T-helper 1 cell treated with Interleukin-12 subunit alpha and Interleukin-12 subunit beta and Interleukin-4 antibody, amounts not matched to agents 30 ng/mL and 1 ng/mL, for 36 hours (primary cell): ENCODE results near the gene OSBPL1A. TPM values are rescaled to one million over a fixed set of nuclear protein-coding genes. Genes with fewer than 3 reads are reported as not detected.

Experiments
- intact Hi-C: fragments of 100-400 bp; cut with micrococcal nuclease; formaldehyde crosslinking; loops from one replicate; pipeline ENCODE4 v1.15.1; 2024
- total RNA-seq: library from RNA; stranded (reverse); gene quantifications from 2 replicates; pipeline ENCODE4 v1.2.3, GENCODE V29; 2022

OSBPL1A gene
- total RNA-seq, 1 donor from 2014 or later, result 1.7 TPM

DNA sequence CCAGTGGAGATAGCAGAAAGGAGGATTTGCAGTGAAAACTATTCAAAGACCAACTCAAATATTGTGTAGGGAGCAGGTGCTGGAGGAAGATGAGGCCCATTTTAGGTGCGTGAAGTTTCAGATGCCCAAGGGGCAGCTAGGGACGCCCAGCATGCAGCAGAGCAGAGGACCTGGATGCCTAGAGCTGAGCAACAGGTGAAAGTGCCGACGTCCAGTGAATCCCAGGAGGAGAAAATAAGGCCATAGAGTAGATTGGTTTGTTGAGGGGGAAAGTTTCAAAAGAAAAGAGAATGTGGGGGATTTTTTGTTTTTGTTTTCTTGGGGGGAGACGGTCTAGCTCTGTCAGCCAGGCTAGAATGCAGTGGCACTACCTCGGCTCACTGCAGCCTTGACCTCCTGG is 53.1 kb downstream of the OSBPL1A start:
- intact Hi-C loops, result no loop called here

DNA sequence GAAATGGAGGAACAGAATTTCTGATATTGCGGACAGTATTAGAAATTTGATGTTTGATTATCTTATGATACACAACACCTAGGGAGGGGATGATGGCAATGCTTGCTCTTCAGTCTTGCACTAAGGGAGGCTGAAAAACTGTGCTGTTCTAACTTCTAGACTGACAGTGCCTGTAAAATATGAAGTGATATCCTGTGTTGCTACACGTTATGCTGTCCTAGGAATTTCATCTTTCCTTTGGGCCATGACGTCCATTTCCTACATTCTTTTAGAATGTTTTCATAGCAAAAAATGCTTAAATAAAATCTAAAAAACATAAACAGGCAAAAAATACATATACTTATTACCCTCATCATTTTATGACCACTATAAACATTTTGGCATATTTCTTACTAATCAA is 55.3 kb downstream of the OSBPL1A start:
- intact Hi-C loops, result no loop called here

DNA sequence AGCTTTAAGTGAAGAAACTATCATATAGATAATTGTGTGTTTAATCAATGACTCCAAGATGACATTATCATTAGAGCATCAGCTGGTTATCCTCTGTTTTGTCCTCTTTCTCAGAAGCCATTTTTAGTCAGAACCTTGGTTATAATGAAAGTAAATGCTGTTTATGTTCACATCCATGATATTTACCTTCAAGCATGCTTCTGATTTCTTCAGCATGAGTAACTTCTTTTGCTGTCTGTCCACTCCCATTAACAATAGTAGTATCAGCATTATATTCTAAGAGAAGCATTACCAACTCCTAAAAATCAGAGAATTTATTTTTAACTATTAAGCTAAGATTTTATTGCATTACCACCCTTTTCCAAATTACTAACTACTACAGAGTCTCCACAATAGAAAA is 56.3 kb downstream of the OSBPL1A start:
- intact Hi-C loops, result no loop called here

DNA sequence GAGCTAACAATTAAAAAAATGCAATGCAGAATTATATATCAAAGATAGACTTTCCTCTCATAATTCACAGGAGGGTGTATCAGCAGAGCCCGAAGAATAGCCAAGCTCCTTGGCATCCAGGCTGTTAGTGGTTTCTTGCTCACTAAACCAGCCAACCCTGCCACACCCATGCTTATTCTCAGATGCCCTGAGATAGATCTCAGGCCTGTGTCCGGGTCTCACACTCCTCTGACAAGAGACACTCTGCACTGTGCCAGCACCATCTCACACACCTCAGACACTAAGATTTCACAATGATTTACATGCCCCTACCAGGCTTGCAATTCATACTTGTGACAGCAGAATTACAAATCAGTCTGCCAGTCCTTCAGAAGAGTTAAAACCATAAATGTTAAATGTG is 64.5 kb downstream of the OSBPL1A start:
- intact Hi-C loops, result no loop called here

DNA sequence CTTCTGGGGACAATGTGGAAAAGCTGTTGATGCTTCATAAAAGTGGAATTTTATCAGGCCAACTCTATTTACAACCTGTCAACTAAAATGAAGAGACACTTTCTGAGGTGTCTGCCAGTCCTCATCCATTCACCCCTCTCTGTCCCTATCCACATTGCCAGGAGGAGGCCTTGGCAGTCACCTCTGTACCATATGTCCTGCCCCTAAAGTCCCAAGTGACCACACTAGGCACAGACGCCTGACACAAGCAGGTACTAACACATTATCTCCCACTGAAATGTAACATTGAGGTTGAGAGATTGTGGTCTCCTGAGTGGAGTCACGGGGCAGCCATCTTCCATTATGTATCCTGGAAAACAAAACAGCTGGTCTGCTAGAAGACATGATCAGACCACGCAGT is 71.4 kb downstream of the OSBPL1A start:
- intact Hi-C loops, result no loop called here

DNA sequence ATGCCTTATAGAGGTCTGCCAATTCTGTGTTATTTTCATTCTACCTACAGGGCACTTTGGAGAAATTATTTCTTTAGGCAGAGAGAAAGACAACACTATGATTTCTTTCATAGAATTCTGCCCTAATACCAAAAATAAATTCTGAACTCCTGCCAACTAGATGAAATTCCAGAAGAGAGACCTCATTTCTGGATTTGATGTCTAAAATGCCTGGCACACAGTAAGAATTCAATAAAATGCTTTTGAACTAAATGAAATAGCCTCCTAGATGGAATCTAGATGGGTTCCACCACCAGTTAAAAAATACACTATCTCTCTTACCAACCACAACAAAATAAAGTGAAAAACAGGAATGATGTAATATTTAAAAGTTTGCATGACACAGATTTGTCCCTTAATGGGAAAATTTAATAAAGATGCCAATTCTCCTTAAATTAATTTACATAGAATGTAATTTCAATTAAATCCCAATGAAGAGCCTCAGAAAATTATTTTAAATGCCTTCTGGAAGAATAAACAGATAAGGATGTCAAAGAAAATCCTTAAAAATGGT is 75.0 kb downstream of the OSBPL1A start:
- intact Hi-C loops, result no loop called here

DNA sequence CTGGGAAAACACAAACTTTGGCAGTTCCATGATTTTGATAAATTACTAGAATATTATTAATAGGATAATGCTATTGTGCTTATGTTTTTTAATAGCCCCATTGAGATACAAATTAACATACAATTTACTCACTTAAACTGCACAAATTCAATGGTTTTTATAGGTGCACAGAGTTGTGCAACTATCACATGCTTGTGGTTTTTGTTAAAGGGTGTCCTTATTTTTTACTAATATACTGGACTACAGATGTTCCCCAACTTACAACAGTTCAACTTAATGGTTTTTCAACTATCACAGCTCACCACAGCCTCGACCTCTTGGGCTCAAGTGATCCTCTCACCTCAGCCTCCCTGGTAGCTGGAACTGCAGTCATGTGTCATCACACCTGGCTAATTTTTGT is 76.6 kb downstream of the OSBPL1A start:
- intact Hi-C loops, result no loop called here

DNA sequence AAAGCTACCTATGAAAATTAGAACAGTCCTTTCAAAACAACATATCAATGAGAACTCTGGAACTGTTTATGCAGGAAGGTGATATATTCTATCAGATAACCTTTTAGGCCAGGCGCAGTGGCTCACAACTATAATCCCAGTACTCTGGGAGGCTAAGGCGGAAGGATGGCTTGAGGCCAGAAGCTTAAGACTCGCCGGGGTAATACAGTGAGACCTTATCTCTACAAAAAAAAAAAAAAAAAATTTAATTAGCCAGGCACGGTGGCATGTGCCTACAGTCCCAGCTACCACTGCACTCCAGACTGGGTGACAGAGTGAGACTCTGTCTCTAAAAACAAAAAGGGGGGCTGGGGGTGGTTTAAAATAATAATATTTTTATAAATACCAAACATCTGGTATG is 77.9 kb downstream of the OSBPL1A start:
- intact Hi-C loops, result loop anchor here (5.0 kb wide), 1 partner anchor 52 kb away; no protein-coding TSS in a partner anchor

DNA sequence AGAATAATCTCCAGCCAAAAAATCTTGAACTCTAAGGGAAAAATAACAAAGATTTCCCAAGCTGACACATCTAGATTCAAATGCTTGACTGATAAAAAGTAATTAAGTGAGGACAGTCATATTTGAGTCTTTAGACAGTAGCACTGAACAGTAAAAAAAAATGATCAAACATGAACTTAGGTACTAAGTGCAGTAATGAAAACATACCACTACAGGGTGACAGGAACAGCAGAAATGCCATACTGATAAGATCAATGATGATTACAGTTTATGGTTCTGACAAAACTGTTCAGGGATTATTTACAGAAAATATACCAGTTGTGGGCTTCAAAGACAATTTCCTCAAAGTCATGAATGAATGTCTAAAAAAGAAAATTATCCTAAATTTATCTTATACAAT is 80.3 kb downstream of the OSBPL1A start:
- intact Hi-C loops, result loop anchor here (5.0 kb wide), 1 partner anchor 50 kb away; no protein-coding TSS in a partner anchor

DNA sequence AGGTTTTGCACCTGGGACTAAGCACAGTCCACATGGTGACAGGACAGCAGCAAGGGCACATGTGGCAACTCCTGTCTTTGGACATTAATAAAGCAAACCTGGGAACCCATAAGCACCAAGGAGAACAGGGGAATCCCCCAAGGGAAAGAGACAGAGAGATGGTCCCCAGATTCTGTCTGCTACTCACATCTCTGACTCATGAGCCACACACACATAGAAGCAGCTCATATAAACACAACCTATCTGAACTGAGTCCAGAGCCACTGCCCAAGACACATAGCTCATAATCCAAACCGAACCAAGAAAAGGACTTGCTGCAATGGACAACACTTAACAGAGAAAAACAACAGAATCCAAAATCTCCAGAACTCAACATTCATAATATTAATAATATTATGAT is 82.5 kb downstream of the OSBPL1A start:
- intact Hi-C loops, result loop anchor here (5.0 kb wide), 1 partner anchor 48 kb away; no protein-coding TSS in a partner anchor

DNA sequence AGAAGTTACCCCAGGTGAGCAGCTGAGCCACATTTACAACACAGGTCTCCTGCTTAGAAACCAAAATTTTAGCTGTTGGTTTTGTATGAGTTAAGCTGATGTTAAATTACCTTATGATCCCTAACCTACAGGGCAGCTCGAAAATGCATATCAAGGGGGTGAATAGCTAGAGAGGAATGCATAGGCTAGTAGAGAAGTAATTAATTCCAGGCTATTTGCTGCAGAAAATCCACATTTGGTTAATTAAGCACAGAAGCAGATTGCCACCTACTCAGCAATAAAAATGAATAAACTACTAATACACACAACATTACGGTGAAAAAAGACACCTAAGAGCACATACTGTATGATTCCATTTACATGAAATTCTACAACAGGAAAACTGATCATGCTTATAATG is 91.4 kb downstream of the OSBPL1A start:
- intact Hi-C loops, result no loop called here

DNA sequence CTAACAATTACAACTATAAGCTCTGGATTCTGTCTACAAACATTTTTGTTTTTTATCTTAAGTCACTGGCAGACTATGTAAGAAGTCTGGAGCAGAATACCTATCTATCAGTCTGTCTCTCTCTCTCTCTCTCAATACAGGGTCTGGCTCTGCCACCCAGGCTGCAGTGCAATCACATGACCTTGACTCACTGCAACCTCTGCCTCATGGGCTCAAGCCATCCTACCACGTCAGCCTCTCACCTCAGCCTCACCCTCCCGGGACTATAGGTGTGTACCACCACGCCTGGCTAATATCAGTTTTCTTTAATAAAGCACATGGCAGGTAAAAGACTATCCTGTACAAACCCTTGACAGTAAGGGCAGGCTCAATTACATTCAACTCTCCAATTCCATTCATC is 96.9 kb downstream of the OSBPL1A start:
- intact Hi-C loops, result no loop called here

DNA sequence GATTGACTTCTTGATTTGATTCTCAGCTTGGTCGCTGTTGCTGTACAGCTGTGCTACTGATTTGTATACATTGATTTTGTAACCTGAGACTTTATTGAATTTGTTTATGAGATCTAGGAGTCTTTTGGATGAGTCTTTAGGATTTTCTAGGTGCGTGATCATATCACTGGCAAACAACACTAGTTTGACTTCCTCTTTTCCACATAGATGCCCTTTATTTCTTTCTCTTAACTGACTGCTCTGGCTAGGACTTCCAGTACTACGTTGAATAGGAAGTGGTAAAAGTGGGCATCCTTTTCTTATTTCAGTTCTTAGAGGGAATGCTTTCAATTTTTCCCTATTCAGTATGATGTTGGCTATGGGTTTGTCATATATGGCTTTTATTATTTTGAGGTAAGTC is 101.3 kb downstream of the OSBPL1A start:
- intact Hi-C loops, result no loop called here

DNA sequence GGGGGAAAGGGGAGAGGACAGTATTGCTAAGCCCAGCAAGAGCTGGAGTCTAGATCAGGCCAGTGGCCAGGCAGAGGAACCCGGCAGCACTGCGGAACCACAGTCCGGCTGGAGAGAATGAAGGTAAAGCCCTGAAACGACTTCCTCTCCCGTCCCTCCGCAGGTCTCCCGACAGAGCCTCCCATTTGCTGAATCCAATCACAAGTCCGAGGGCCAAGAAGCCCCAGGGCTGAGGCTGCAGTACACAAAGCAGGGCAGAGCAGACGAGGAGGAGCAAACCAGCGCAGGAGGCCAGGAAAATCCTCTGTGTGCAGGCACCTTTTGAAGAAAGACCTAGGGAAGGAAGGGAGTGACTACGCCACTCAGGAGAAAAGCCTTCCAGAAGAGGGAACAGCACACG is 104.4 kb downstream of the OSBPL1A start:
- intact Hi-C loops, result no loop called here

DNA sequence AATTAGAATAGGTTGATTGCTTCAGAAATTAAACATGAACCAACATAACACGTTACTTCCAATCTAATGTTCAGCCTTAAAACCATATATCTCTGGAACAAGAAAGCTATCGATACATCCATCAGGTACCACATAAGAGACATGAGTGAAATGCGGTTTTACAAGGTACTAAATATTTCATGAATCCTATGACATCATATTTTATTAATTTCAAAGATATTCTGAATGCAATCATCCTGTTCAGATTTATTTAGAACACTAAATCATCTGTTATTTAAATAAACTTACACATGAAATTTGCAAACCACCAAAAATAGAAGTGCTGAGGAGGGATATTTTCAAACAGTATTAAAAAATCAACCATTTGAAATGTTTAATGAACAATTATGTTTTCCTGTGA is 119.0 kb downstream of the OSBPL1A start:
- intact Hi-C loops, result no loop called here

DNA sequence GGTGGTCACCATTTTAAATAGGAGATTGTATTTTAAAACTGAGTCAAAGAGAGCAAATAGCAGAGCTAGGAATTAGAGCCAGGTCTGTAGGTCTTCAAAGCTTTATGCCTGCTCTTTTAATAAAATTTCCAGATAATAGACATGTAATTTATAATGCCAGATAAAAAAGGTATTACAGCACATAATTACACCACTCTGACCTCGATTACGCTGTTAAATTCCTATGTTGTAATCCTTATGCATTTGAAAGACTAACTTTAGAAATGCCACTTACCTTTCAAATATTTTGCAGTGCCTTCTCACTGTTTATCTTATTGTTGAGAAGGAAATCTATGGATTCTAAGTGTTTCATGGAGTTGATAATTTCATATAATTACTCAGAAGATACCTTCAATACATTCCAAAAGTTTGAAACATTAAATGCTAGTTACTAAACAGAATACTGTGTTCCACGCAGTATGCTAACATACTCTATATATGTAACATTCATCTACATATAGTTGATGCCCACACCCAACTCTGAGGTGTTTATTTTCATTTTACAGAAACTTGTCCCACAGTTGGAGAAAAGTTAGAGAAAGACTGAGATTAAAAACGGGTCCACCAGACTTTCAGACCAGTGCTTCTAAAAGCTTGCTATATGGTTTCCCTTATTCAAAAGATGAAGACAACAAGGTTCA is 120.0 kb downstream of the OSBPL1A start:
- intact Hi-C loops, result no loop called here

DNA sequence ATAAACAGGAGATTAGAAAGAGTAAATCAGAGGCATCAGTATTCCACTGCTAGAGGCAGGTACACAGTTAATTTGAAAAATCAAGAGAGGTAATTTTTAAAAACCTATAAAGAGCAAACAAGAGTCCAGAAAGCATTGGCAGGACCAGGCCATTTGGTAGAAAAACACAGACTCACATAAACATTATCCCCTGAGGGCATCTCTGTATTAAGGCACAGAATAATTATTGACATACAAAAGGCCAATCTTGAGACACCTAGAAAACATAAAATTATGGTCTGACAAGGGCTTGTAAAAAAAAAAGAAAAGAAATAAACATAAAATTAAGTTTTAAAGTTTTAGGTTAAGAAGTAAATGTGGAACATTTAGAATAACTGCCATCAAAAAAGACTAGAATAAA is 120.6 kb downstream of the OSBPL1A start:
- intact Hi-C loops, result no loop called here

DNA sequence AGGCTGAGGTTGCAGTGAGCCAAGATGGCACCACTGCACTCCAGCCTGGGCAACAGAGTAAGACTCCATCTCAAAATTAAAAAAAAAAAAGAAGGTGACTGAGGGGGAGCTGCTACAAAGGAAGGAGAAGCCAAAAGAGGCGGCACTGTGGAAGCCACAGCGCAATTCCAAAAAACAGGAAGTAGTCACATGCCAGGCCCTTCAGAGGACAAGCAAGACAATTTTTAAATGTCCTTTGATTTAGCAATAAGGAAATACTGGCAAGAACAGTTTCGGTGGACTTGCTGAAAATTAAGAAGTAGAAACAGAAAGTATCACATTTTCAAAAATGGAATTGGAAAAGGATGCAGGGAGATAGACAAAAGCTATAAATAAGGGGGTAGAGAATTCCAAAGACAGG is 122.8 kb downstream of the OSBPL1A start:
- intact Hi-C loops, result no loop called here

DNA sequence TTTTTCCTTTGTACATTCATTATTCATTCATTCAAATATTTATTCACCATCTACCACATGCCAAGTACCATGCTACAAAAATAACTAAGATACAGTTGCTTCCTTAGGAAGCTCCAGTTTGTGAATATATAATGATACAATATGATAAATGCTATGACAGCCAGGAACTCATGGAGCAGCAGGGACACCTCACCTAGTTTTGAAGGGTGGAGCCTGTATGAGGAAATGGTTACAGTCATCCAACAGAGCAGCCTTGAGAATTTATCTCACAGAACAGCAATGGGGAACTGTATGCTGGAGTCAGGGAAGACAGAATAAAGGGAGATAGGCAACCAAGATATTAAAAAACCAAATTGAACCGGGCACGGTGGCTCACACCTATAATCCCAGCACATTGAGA is 124.0 kb downstream of the OSBPL1A start:
- intact Hi-C loops, result no loop called here

DNA sequence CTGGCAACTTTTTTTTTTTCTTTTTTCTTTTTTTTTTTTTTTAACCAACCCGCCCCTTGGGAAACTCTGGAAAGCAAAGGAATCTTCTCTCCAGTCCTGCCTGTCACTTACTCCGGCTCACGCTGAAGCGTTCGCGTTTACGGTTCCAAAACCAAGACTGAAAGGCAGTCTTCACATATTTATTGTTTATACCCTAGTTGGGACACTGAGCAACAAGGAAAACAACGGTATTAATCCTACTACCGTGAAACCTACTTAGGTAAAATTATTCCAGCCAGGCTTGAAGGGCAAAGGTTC is 125.4 kb downstream of the OSBPL1A start:
- intact Hi-C loops, result no loop called here

DNA sequence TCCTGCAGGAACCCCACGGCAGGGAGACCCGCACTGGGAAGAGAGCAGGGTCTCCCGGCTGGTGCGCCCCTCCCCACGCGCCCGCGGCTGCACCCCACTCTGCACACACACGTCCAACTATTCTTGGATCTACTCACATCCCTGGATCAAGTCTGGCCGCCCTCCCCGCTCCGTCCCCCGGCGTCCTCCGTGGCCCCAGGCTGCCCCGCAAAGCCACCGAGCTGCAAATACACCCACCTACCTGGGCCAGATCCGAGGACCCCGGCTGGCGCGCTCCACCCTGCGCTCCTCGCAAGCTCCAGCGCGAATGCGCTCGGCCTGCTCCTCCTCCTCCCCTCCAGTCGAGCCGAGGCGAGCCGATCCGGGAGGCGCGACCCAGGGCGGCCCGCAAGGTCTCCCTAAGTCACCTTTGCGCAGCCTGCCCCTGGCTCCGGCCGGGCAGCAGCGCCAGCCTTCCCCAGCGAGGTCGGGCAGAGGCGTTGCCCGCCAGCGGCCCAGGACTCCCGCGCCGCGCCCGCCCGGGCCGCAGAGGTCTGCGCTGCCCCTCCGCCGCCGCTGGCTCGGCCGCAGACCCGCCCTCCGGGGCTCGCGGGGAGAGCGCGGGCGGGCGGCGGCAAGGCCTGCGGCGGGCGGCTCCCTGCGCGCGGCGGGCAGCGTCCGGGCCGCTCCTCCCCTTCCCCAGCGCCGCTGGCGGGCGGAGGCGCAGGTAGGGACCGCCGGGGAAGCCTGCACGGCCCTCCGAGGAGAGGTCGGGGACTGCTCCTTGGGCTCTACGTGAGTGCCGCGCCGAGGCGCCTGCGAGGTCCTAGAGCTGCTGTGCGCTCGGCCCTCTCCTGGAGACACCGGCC is 126.0 kb downstream of the OSBPL1A start:
- intact Hi-C loops, result no loop called here

DNA sequence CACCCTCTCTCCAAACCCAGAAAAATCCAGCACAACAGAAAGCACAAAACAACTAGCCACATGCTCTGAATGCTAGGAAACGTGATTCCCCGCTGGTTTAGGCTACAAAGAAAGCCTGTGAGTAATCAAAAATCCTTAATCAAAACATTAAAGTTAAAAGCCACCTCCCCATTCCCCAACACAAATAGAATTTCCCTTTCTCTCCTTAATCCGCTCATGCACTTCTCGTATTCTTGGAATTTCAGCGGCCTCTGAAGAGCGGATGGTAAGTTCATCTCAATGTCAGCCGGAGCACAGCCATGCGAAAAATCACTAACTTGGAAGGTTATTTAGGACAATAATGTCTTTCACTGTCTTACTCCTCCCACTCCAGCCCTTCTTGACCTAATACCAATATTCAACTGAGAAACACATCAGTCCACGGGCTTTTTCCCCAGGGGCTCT is 126.7 kb downstream of the OSBPL1A start:
- intact Hi-C loops, result no loop called here
